ENCODE data around the gene PDZD8. TPM values are rescaled to one million over a fixed set of nuclear protein-coding genes. Genes with fewer than 3 reads are reported as not detected.

PDZD8 gene
- total and polyA plus RNA-seq, 2 donors: 14.5 to 28.2 TPM

- no peak overlapping the region for H3K27ac ChIP-seq (ENCODE audit: low read depth)
- H3K36me3 ChIP-seq (ENCODE audit: insufficient read depth): no peaks in the 10 kb centered on the region
- H3K4me3 ChIP-seq (ENCODE audit: low read depth, low read length): no peak overlapping the region
- no peak for DNase-seq (ENCODE audit: extremely low spot score)
- peaks cover 4% of the 10 kb centered on the region for H3K4me1 ChIP-seq (ENCODE audit: insufficient read depth)
- 56% methylated on average over 5 of the region's 5 CpGs for WGBS
These were observed 5.0 kb downstream of the PDZD8 start for GRCh38 chr10:117370205-117370604.

- 90% methylated on average over 5 of the region's 5 CpGs for WGBS
These were observed 7.5 kb downstream of the PDZD8 start for GRCh38 chr10:117367718-117368117.

GRCh38 chr10:117366741-117367140 is 8.5 kb downstream of the PDZD8 start:
- H3K4me1 ChIP-seq (ENCODE audit: insufficient read depth): peaks cover 6% of the 10 kb centered on the region
- DNase-seq (ENCODE audit: extremely low spot score): no peak
- no peaks in the 10 kb centered on the region for H3K36me3 ChIP-seq (ENCODE audit: insufficient read depth)
- H3K4me3 ChIP-seq (ENCODE audit: low read depth, low read length): no peak overlapping the region
- 70% methylated on average over 4 of the region's 4 CpGs for WGBS
- H3K27ac ChIP-seq (ENCODE audit: low read depth): no peak overlapping the region

More at GRCh38 chr10:117367718-117368117, 7.5 kb downstream of the PDZD8 start:
- H3K27ac ChIP-seq (ENCODE audit: low read depth): no peak overlapping the region
- DNase-seq (ENCODE audit: extremely low spot score): no peak
- H3K4me3 ChIP-seq (ENCODE audit: low read depth, low read length): no peak overlapping the region
- no peaks in the 10 kb centered on the region for H3K36me3 ChIP-seq (ENCODE audit: insufficient read depth)
- H3K4me1 ChIP-seq (ENCODE audit: insufficient read depth): peaks cover 6% of the 10 kb centered on the region

DNA sequence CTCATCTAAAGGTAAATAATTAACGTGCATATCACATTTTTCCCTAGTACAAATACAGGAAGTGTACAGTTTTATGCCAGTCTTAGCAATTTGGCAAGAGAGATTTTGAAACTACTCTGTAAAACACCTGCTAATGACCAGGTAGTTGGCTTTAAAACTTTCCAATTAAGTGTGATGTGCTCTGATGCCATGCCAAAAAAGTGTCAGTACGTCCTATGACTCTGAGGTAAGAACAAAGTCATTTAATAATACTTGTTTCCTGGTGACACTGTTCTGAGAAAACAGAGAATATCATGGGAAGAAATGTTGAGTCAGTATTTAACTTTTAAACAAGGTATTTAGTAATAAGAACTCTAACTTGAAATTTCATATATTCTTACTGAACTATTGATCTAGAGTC is 9.6 kb downstream of the PDZD8 start:
- no peak overlapping the region for H3K27ac ChIP-seq (ENCODE audit: low read depth)
- H3K4me1 ChIP-seq (ENCODE audit: insufficient read depth): peaks cover 6% of the 10 kb centered on the region
- H3K4me3 ChIP-seq (ENCODE audit: low read depth, low read length): no peak overlapping the region
- H3K36me3 ChIP-seq (ENCODE audit: insufficient read depth): no peaks in the 10 kb centered on the region
- WGBS: 46% methylated on average over 2 of the region's 2 CpGs
- no peak for DNase-seq (ENCODE audit: extremely low spot score)

DNA sequence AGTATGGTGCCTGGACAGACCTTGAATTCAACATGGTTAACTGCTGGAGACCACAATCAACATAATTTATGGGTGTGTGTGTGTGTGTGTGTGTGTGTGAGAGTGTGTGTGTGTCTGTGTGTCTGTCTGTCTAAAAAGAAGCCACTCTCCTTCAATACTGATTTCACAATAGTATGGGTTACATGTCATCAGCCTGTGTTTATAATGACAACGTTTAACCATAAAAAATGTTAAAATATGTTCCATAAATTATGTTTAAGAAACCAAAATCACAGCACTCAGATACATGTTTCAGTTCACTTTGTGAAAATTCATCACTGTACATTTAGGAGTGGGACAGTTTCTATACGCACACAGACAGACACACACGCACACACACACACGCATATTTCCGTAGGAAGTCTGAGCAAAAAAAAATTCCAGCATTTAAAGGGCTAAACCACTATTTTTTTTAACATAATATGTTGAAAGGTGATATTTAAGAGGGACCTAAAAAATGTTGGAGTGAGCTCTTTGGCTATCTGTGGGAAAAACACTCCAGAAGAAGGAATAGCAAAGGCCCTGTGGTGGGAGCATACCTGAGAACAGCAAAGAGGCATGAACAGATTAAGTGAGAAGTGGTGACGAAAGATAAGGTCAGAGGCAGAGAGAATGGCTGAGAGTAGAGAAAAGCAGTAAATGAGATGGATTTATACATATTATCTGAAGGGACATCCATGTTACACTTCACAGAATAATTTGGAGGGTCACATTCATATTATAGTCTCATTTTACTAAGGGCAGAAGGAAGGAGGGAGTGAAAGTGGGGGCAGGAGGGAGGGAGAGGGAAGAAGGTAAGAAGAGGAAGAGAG is 10.9 kb downstream of the PDZD8 start:
- 81% methylated on average over 6 of the region's 6 CpGs for WGBS
- H3K27ac ChIP-seq (ENCODE audit: low read depth): no peak overlapping the region
- H3K36me3 ChIP-seq (ENCODE audit: insufficient read depth): no peaks in the 10 kb centered on the region
- no peak for DNase-seq (ENCODE audit: extremely low spot score)
- no peak overlapping the region for H3K4me3 ChIP-seq (ENCODE audit: low read depth, low read length)
- peaks cover 6% of the 10 kb centered on the region for H3K4me1 ChIP-seq (ENCODE audit: insufficient read depth)

DNA sequence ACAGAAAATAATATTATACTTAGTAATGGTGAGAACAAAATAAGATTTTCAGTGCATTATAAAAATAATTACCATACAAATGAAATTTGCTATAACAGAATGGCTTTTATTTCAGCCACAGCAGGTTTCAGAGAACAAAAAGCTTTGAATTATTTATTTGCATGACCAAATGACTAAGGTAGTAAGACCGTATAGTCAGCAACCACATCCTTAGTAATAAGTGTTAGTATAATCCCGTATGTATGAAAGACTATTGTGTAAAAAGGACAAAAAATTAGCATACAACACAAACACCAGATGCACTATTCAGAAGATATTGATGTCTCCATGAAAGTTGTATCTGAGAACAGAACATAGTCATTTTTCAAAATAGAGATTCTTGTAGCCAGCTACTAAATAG is 12.2 kb downstream of the PDZD8 start:
- no peaks in the 10 kb centered on the region for H3K36me3 ChIP-seq (ENCODE audit: insufficient read depth)
- H3K27ac ChIP-seq (ENCODE audit: low read depth): no peak overlapping the region
- H3K4me1 ChIP-seq (ENCODE audit: insufficient read depth): peaks cover 6% of the 10 kb centered on the region
- WGBS: 76% methylated on average over 2 of the region's 2 CpGs
- H3K4me3 ChIP-seq (ENCODE audit: low read depth, low read length): no peak overlapping the region
- DNase-seq (ENCODE audit: extremely low spot score): no peak

- peaks cover 3% of the 10 kb centered on the region for H3K4me1 ChIP-seq (ENCODE audit: insufficient read depth)
- DNase-seq (ENCODE audit: extremely low spot score): no peak
- H3K4me3 ChIP-seq (ENCODE audit: low read depth, low read length): no peak overlapping the region
- no peak overlapping the region for H3K27ac ChIP-seq (ENCODE audit: low read depth)
- H3K36me3 ChIP-seq (ENCODE audit: insufficient read depth): no peaks in the 10 kb centered on the region
These were observed 12.9 kb downstream of the PDZD8 start for GRCh38 chr10:117362313-117362712.

GRCh38 chr10:117360994-117361667 is 14.1 kb downstream of the PDZD8 start:
- Histone ChIP-seq H3K36me3 (ENCODE audit: insufficient read depth) (no peaks in the 10 kb centered on the region), H3K4me3 (ENCODE audit: low read depth, low read length) (no peak overlapping the region), H3K4me1 (ENCODE audit: insufficient read depth) (peaks cover 1% of the 10 kb centered on the region), H3K27ac (ENCODE audit: low read depth) (no peak overlapping the region)
- WGBS: 53% methylated on average over 3 of the region's 3 CpGs
- no peak for DNase-seq (ENCODE audit: extremely low spot score)

DNA sequence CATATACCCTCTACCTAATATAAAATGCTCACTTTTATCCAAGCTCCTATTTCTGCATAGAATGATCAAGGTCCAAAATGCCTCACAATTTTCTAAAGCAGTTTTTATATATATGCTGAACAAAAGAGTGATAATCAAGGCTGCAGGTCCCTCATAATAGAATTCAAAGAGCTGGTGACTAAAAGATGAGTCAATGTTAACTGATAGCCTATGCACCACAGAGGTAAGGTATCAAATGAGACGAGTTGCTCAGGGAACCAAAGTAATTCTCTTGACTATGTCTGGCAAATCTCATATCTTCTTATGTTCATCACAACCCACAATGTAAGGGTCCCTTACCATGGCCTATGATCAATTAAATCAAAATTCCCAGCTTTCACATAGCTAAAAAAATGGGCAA is 15.2 kb downstream of the PDZD8 start:
- Histone ChIP-seq H3K4me1 (ENCODE audit: insufficient read depth) (peaks cover 1% of the 10 kb centered on the region), H3K36me3 (ENCODE audit: insufficient read depth) (no peaks in the 10 kb centered on the region), H3K4me3 (ENCODE audit: low read depth, low read length) (no peak overlapping the region), H3K27ac (ENCODE audit: low read depth) (no peak overlapping the region)
- DNase-seq (ENCODE audit: extremely low spot score): no peak
- WGBS: 78% methylated on average over 1 of the region's 1 CpG

DNA sequence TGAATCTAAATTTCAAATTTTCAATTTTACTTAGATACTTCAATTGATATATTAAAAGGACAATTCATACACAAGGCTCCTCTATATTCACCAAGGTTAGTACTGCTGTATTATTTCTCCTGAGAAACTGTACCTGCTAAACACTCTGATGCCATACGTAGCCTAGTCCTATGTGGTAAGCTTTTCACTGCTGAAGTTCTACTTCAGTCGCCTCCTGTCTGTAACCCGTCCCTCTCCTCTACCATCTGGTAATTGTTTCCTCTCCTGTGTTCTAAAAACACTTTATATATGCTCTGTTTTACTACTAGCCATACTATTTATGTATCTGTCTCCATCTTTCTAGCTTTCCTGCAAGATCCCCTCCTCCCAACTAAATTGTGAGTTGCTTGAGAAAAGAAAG is 20.2 kb downstream of the PDZD8 start:
- no peak for DNase-seq (ENCODE audit: extremely low spot score)
- Histone ChIP-seq H3K36me3 (ENCODE audit: insufficient read depth) (no peaks in the 10 kb centered on the region), H3K27ac (ENCODE audit: low read depth) (no peak overlapping the region), H3K4me3 (ENCODE audit: low read depth, low read length) (no peak overlapping the region), H3K4me1 (ENCODE audit: insufficient read depth) (no peaks in the 10 kb centered on the region)
- 92% methylated on average over 3 of the region's 3 CpGs for WGBS

DNA sequence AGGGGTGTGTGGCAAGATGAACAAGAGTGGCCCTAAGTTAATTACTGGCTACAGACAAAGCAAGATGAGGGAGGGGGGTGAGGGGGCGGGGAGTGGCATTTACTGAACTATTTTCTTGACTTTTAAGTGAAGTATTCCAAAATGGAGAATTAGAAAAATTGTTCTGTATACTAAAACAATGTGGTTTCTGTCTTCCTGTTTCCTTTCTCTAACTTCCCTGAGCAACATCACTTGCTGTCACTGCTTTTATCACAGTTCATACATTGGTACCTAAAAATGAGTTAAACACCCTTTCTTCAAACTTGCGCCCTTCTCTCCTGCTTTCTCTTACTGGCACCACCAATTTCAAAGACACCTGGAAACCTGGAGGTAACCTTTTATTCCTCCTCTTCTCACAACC is 21.6 kb downstream of the PDZD8 start:
- no peak overlapping the region for H3K4me3 ChIP-seq (ENCODE audit: low read depth, low read length)
- 92% methylated on average over 2 of the region's 2 CpGs for WGBS
- no peak for DNase-seq (ENCODE audit: extremely low spot score)
- H3K27ac ChIP-seq (ENCODE audit: low read depth): no peak overlapping the region
- H3K4me1 ChIP-seq (ENCODE audit: insufficient read depth): no peaks in the 10 kb centered on the region
- H3K36me3 ChIP-seq (ENCODE audit: insufficient read depth): no peaks in the 10 kb centered on the region

DNA sequence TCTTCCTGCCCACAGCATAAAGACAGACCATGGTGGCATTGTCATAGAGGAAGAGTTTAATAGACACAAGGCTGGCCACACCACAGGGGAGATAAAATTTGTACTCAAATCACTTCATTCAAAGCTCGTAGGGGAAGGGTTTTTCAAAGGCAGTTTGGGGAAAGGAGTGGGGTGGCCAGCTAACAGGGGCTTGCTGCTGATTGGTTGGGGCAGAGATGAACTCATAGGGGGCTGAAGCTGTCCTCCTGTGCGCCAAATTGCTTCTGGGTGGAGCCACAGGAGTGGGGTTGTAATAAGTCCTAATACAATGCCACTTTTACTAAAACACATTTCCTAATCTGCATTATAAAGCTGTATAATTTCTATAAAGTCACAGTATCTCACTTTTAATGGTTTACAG is 22.5 kb downstream of the PDZD8 start:
- WGBS: 93% methylated on average over 2 of the region's 2 CpGs

DNA sequence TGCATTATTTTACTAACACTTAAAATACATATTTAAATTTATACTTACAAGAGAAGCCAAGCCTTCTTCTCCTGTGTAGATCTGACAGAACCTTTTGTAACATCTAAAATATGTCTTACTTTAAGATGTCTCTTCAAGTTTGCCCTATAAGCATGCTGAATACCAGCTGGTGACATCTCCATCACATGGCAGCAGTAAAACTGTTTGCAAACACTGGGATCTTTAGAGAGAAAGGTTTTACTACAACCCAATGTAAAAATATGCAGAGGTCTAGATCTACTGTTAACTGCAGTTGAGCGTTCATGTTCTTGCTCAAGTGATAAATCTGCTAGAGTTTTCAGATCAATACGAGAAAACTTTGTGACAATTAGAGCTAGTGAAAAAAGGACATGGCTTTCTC is 23.2 kb downstream of the PDZD8 start:
- Histone ChIP-seq H3K4me1 (ENCODE audit: insufficient read depth) (no peaks in the 10 kb centered on the region), H3K36me3 (ENCODE audit: insufficient read depth) (no peaks in the 10 kb centered on the region), H3K4me3 (ENCODE audit: low read depth, low read length) (no peak overlapping the region), H3K27ac (ENCODE audit: low read depth) (no peak overlapping the region)
- 59% methylated on average over 2 of the region's 2 CpGs for WGBS
- no peak for DNase-seq (ENCODE audit: extremely low spot score)

More for the DNA sequence above, 22.5 kb downstream of the PDZD8 start:
- H3K36me3 ChIP-seq (ENCODE audit: insufficient read depth): no peaks in the 10 kb centered on the region
- no peak for DNase-seq (ENCODE audit: extremely low spot score)
- H3K4me1 ChIP-seq (ENCODE audit: insufficient read depth): no peaks in the 10 kb centered on the region
- no peak overlapping the region for H3K27ac ChIP-seq (ENCODE audit: low read depth)
- no peak overlapping the region for H3K4me3 ChIP-seq (ENCODE audit: low read depth, low read length)

- H3K4me3 ChIP-seq (ENCODE audit: low read depth, low read length): no peak overlapping the region
- WGBS: 99% methylated on average over 1 of the region's 1 CpG
- no peaks in the 10 kb centered on the region for H3K4me1 ChIP-seq (ENCODE audit: insufficient read depth)
- no peak for DNase-seq (ENCODE audit: extremely low spot score)
- no peak overlapping the region for H3K27ac ChIP-seq (ENCODE audit: low read depth)
- no peaks in the 10 kb centered on the region for H3K36me3 ChIP-seq (ENCODE audit: insufficient read depth)
These were observed 23.7 kb downstream of the PDZD8 start for GRCh38 chr10:117351558-117351957.
